GM12865 (cell line): ENCODE results near the gene PMEPA1.
A peak's percentile ranks its signal among the peaks of the same experiment; 100 is the strongest.

Experiments used
- DNase-seq: peaks from one replicate; pipeline ENCODE4 v3.0.0; 2010; ENCODE audit warnings: low read depth
- H3K4me3 ChIP-seq: 2 replicates; pipeline ENCODE4 v1.5.1; 2011; ENCODE audit warnings: mild to moderate bottlenecking, low read depth, low read length, control low read depth
- TF ChIP-seq, protein P1 (sequence below): IDR thresholded peaks from 2 replicates; pipeline ENCODE4 v1.5.1; 2011; ENCODE audit warnings: low read length, control low read depth, low read depth, inconsistent platforms; ENCODE audit not compliant: insufficient read depth; ENCODE audit errors: missing control alignments

PMEPA1 gene

DNA sequence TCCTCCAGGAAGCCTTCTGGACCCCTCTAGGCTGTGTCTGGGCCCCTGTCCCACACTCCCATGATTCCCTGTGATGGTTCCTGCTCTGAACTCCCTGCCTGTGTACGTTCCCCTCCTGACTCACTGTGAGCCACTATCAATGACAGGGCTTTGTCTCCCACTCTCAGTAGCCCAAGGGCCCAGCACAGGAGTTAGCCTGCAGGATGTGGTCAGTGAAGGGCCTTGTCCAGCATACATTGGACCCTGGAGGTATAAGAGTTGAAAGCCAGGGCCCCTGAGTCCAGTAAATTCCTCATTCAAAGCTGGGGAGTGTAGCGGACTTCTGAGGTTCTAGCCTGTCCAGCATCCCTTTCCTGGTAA lies 108.6 kb downstream of the PMEPA1 start:
- DNase-seq, result no peak
- H3K4me3 ChIP-seq, result no peak overlapping the region
- TF ChIP-seq, protein P1, sequence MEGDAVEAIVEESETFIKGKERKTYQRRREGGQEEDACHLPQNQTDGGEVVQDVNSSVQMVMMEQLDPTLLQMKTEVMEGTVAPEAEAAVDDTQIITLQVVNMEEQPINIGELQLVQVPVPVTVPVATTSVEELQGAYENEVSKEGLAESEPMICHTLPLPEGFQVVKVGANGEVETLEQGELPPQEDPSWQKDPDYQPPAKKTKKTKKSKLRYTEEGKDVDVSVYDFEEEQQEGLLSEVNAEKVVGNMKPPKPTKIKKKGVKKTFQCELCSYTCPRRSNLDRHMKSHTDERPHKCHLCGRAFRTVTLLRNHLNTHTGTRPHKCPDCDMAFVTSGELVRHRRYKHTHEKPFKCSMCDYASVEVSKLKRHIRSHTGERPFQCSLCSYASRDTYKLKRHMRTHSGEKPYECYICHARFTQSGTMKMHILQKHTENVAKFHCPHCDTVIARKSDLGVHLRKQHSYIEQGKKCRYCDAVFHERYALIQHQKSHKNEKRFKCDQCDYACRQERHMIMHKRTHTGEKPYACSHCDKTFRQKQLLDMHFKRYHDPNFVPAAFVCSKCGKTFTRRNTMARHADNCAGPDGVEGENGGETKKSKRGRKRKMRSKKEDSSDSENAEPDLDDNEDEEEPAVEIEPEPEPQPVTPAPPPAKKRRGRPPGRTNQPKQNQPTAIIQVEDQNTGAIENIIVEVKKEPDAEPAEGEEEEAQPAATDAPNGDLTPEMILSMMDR, result no peak

DNA sequence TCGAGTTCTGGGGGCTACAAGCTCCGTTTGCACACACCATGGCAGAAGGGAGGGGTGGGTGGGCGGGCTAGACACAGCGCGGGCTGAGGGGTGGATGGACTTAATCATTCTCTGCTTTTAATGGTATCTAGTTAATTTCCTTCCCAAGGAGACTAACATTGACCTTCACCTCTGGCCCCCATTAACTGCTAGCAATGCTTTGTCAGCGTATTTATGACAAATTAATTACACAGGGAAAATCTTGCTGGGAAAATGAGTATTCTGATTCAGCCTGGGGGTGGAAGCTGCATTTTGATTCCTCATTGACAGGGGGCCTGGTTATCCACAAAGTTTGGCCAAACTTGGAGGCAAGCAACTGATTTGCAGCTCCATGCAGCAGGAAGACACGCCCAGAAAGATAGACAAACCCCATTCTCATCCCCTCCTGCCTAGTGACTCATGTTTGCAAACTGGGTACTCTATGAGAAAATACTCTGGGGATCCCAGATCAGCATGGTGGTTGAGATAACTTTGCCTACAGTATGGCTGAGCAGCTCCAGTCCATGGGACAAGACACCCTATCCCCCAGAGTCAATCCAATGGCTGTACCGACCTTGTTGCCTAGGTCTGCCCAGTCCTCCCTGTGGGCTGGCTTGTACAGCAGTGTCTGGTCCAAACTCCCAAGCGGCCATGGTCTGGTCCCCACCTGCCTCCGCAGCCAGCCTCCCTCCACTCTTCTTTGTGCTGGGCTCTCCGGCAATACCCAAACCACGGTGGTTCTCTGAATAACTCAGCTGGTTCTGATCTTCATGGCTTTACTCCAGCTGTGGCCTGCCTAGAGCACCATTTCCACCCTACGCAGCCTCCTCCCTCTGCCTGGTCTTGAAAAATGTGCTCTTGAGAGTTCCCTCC lies 109.2 kb downstream of the PMEPA1 start:
- TF ChIP-seq, protein P1, result no peak
- H3K4me3 ChIP-seq, result no peak overlapping the region
- DNase-seq, result peak; percentile 53

DNA sequence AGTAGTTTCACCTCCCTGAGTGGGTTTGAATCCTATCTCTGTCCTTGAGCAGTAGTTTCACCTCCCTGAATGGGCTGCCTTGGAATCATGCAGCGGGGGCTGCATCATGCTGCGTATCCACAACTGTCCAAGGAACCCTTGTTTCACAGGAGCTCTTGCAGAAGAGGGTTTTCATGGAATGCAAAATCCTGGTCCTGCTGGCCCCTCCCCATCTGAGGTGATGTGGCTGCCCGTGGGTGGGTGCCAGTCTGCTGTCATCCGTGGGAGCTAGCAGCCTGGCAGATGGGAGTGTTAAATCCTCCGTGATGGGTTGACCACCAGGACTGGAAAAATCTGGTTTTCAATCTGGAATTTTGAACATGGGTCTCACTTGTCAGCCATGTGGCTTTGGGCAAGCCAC lies 111.3 kb downstream of the PMEPA1 start:
- no peak overlapping the region for H3K4me3 ChIP-seq
- no peak for DNase-seq
- TF ChIP-seq, protein P1, result no peak
